Karpas-422 (cell line): Measurements from ENCODE around the gene TWIST2. TPM values are rescaled to one million over a fixed set of nuclear protein-coding genes. Genes with fewer than 3 reads are reported as not detected.

Source experiments
- DNase-seq: peaks from one replicate; pipeline ENCODE4 v3.0.0-alpha.2; 2015
- H2AFZ ChIP-seq: fragments of 200-600 bp; sonication (generic); 2 replicates; pipeline ENCODE4 v1.6.1; 2014; ENCODE audit warnings: antibody characterized with exemption, low read length, mixed read lengths
- H3K27ac ChIP-seq: fragments of 200-600 bp; sonication (generic); 2 replicates; pipeline ENCODE4 v1.5.1; 2014; ENCODE audit warnings: mild to moderate bottlenecking, low read length, moderate library complexity
- H3K27me3 ChIP-seq: fragments of 200-600 bp; sonication (generic); 2 replicates; pipeline ENCODE4 v1.6.1; 2014; ENCODE audit warnings: low read length, mixed read lengths
- H3K36me3 ChIP-seq: fragments of 200-600 bp; sonication (generic); 2 replicates; pipeline ENCODE4 v1.6.1; 2014; ENCODE audit warnings: low read length, mixed read lengths; ENCODE audit not compliant: insufficient read depth
- H3K4me1 ChIP-seq: fragments of 200-600 bp; sonication (generic); 2 replicates; pipeline ENCODE4 v1.6.1; 2014; ENCODE audit warnings: mild to moderate bottlenecking, low read length, mixed read lengths
- H3K4me2 ChIP-seq: fragments of 200-600 bp; sonication (generic); 2 replicates; pipeline ENCODE4 v1.6.1; 2014; ENCODE audit warnings: low read length, low read depth, mild to moderate bottlenecking; ENCODE audit not compliant: poor library complexity, severe bottlenecking
- H3K4me3 ChIP-seq: fragments of 200-600 bp; sonication (generic); 2 replicates; pipeline ENCODE4 v1.5.1; 2014; ENCODE audit warnings: mild to moderate bottlenecking, antibody characterized with exemption, low read length, mixed read lengths
- H3K79me2 ChIP-seq: fragments of 200-600 bp; sonication (generic); 2 replicates; pipeline ENCODE4 v1.6.1; 2014; ENCODE audit warnings: mild to moderate bottlenecking, low read length, mixed read lengths
- H3K9ac ChIP-seq: fragments of 200-600 bp; sonication (generic); 2 replicates; pipeline ENCODE4 v1.6.0; 2014; ENCODE audit warnings: low read length
- H3K9me2 ChIP-seq: fragments of 200-600 bp; sonication (generic), shearing (Covaris generic); replicated peaks from 2 replicates; pipeline ENCODE4 v1.6.0; 2014; ENCODE audit warnings: mild to moderate bottlenecking, low read length, moderate library complexity; ENCODE audit not compliant: insufficient read depth
- H3K9me3 ChIP-seq: fragments of 300-700, 200-600 bp; sonication (generic); 2 replicates; pipeline ENCODE4 v1.6.1; 2014; ENCODE audit warnings: low read length, mixed read lengths
- H4K20me1 ChIP-seq: fragments of 200-600 bp; sonication (generic); 2 replicates; pipeline ENCODE4 v1.6.1; 2014; ENCODE audit warnings: mild to moderate bottlenecking, antibody characterized with exemption, low read length, low read depth; ENCODE audit not compliant: insufficient read depth
- total RNA-seq: library from RNA; depleted of rRNA; stranded (reverse); fragments of >200 nt; shearing (Covaris generic); gene quantifications from 2 replicates; pipeline ENCODE4 v1.2.3, GENCODE V29; 2014; ENCODE audit warnings: low replicate concordance

Gene TWIST2
- total RNA-seq, 1 experiment from 2014 or later: 0.67 TPM

- no peak overlapping the region for H3K9ac ChIP-seq
- H3K9me3 ChIP-seq: no peaks in the 10 kb centered on the region
- H3K9me2 ChIP-seq: no peaks in the 10 kb centered on the region
- no peak overlapping the region for H3K4me2 ChIP-seq
- no peak for DNase-seq
- H3K79me2 ChIP-seq: no peaks in the 10 kb centered on the region
- H3K4me1 ChIP-seq: no peaks in the 10 kb centered on the region
- H3K27ac ChIP-seq: no peak overlapping the region
- H4K20me1 ChIP-seq: no peaks in the 10 kb centered on the region
- no peak overlapping the region for H2AFZ ChIP-seq
- H3K4me3 ChIP-seq: no peak overlapping the region
- no peaks in the 10 kb centered on the region for H3K36me3 ChIP-seq
- H3K27me3 ChIP-seq: no peaks in the 10 kb centered on the region
Measured at GRCh38 chr2:238895361-238895882, 47.5 kb downstream of the TWIST2 start.

GRCh38 chr2:238895891-238896600, 48.2 kb downstream of the TWIST2 start:
- Histone ChIP-seq H3K36me3 (no peaks in the 10 kb centered on the region), H3K4me3 (no peak overlapping the region), H3K79me2 (no peaks in the 10 kb centered on the region), H3K27ac (no peak overlapping the region), H3K9me2 (no peaks in the 10 kb centered on the region), H2AFZ (no peak overlapping the region), H3K9ac (no peak overlapping the region), H3K4me1 (no peaks in the 10 kb centered on the region), H3K9me3 (no peaks in the 10 kb centered on the region), H3K4me2 (no peak overlapping the region), H4K20me1 (no peaks in the 10 kb centered on the region), H3K27me3 (no peaks in the 10 kb centered on the region)
- no peak for DNase-seq

DNA sequence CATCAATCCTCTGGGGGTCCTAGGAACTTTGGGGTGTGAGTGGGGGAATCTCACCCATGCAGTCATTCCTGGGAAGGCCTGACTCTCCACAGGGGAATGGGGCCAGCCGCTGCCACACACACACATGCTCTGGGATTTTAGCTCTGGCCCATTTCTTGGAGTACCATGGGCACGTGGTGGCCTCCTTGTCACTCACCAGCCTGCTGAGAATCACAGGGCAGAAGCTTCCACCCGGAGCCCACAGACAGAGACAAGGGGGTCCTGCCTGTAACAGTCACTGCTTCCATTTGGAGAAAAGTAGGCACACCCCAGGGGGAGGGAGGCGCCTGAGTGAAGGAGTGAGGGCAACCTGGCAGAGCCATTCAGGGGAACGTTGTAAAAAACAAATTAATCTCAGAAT, 48.8 kb downstream of the TWIST2 start:
- H3K27me3 ChIP-seq: no peaks in the 10 kb centered on the region
- H3K79me2 ChIP-seq: no peaks in the 10 kb centered on the region
- no peak overlapping the region for H2AFZ ChIP-seq
- no peaks in the 10 kb centered on the region for H3K4me1 ChIP-seq
- no peaks in the 10 kb centered on the region for H3K9me3 ChIP-seq
- no peak overlapping the region for H3K4me2 ChIP-seq
- H3K27ac ChIP-seq: no peak overlapping the region
- H3K4me3 ChIP-seq: no peak overlapping the region
- no peak overlapping the region for H3K9ac ChIP-seq
- H3K9me2 ChIP-seq: no peaks in the 10 kb centered on the region
- DNase-seq: no peak
- no peaks in the 10 kb centered on the region for H3K36me3 ChIP-seq
- no peaks in the 10 kb centered on the region for H4K20me1 ChIP-seq

- Histone ChIP-seq H3K9me3 (no peaks in the 10 kb centered on the region), H3K79me2 (no peaks in the 10 kb centered on the region), H3K4me3 (no peak overlapping the region), H4K20me1 (no peaks in the 10 kb centered on the region), H3K9me2 (no peaks in the 10 kb centered on the region), H3K9ac (no peak overlapping the region), H3K36me3 (no peaks in the 10 kb centered on the region), H3K27me3 (no peaks in the 10 kb centered on the region), H2AFZ (no peak overlapping the region), H3K27ac (no peak overlapping the region), H3K4me1 (no peaks in the 10 kb centered on the region), H3K4me2 (no peak overlapping the region)
- no peak for DNase-seq
Measured at GRCh38 chr2:238897122-238897880, 49.4 kb downstream of the TWIST2 start.

- H3K27me3 ChIP-seq: no peaks in the 10 kb centered on the region
- H4K20me1 ChIP-seq: no peaks in the 10 kb centered on the region
- H3K4me2 ChIP-seq: no peak overlapping the region
- no peaks in the 10 kb centered on the region for H3K4me1 ChIP-seq
- H3K9me2 ChIP-seq: no peaks in the 10 kb centered on the region
- H2AFZ ChIP-seq: no peak overlapping the region
- no peak overlapping the region for H3K27ac ChIP-seq
- DNase-seq: no peak
- H3K9ac ChIP-seq: no peak overlapping the region
- H3K4me3 ChIP-seq: no peak overlapping the region
- no peaks in the 10 kb centered on the region for H3K36me3 ChIP-seq
- no peaks in the 10 kb centered on the region; the same call in 1 of the 2 replicates for H3K9me3 ChIP-seq
- H3K79me2 ChIP-seq: no peaks in the 10 kb centered on the region
Measured at GRCh38 chr2:238897911-238898311, 50.0 kb downstream of the TWIST2 start.

- no peak for DNase-seq
- Histone ChIP-seq H2AFZ (no peak overlapping the region), H3K9me3 (no peaks in the 10 kb centered on the region; the same call in 1 of the 2 replicates), H3K4me1 (no peaks in the 10 kb centered on the region), H3K36me3 (no peaks in the 10 kb centered on the region), H3K27me3 (no peaks in the 10 kb centered on the region), H3K9ac (no peak overlapping the region), H3K9me2 (no peaks in the 10 kb centered on the region), H3K4me2 (no peak overlapping the region), H4K20me1 (no peaks in the 10 kb centered on the region), H3K79me2 (no peaks in the 10 kb centered on the region), H3K27ac (no peak overlapping the region), H3K4me3 (no peak overlapping the region)
Measured at GRCh38 chr2:238898534-238899281, 50.8 kb downstream of the TWIST2 start.

DNA sequence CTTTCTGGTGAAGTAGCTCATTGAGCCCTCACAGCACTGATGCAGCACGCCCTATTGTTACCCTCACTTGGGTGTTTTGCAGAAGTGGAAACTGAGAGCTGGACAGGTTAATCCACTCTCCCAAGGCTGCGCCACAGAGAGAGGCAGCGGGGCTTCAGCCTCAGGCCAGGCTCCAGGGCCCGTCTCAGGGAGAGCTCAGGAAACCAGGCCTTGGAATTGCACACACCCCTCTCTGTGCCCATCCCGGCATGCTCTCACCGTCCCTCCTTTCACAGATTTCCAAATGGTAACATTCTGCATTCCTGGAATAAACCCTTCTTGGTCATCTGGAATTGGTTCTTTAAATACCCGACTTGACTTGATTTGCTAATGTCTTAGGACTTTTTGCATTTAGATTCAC, 51.5 kb downstream of the TWIST2 start:
- Histone ChIP-seq H3K9ac (no peak overlapping the region), H3K27me3 (no peaks in the 10 kb centered on the region), H3K27ac (no peak overlapping the region)

DNA sequence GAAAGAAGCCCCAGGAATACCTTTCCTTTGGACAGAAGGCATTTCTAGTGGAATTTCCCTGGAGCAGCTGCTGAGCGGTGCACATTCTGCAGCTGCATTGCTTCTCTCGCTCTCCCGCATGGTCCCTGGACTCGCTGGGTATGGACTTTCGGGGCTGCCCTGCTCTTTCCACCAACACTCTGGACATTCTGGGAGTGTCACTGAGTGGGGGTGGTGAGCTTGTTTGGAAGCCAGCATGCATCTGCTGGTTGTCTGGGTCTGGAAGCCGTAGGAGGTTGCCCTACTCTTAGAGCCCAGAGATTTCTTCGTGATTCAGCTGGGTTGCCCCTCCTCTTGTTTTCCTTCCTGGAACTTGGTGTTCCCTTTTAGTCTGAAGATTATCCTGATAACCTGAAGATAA, 52.6 kb downstream of the TWIST2 start:
- no peaks in the 10 kb centered on the region for H4K20me1 ChIP-seq
- H3K9ac ChIP-seq: no peak overlapping the region

More for the DNA sequence above, 51.5 kb downstream of the TWIST2 start:
- H4K20me1 ChIP-seq: no peaks in the 10 kb centered on the region
- H3K9me2 ChIP-seq: no peaks in the 10 kb centered on the region
- H2AFZ ChIP-seq: no peak overlapping the region
- no peaks in the 10 kb centered on the region for H3K79me2 ChIP-seq
- no peak overlapping the region for H3K4me2 ChIP-seq
- H3K4me1 ChIP-seq: no peaks in the 10 kb centered on the region
- H3K36me3 ChIP-seq: no peaks in the 10 kb centered on the region
- DNase-seq: no peak
- H3K4me3 ChIP-seq: no peak overlapping the region
- H3K9me3 ChIP-seq: no peaks in the 10 kb centered on the region; the same call in 1 of the 2 replicates

More for the DNA sequence above, 52.6 kb downstream of the TWIST2 start:
- Histone ChIP-seq H3K9me2 (no peaks in the 10 kb centered on the region), H3K27me3 (no peaks in the 10 kb centered on the region), H3K4me3 (no peak overlapping the region), H3K27ac (no peak overlapping the region), H3K79me2 (no peaks in the 10 kb centered on the region), H3K4me1 (no peaks in the 10 kb centered on the region), H3K36me3 (no peaks in the 10 kb centered on the region), H2AFZ (no peak overlapping the region), H3K4me2 (no peak overlapping the region), H3K9me3 (no peaks in the 10 kb centered on the region; the same call in 1 of the 2 replicates)
- no peak for DNase-seq
